Activated naive CD4-positive, alpha-beta T cell treated with anti-CD3 and anti-CD28 coated beads for 36 hours (primary cell): ENCODE data around the gene XBP1. TPM values are rescaled to one million over a fixed set of nuclear protein-coding genes. Genes with fewer than 3 reads are reported as not detected.
"Not testable (repeated sequence)": the region's sequence is repeated elsewhere in the genome, so short reads cannot be mapped to it uniquely, and the experiment has no call there.

ENCODE experiments used
- CTCF ChIA-PET: fragments of 350-600 bp; sonication (Branson Sonifier 250); formaldehyde crosslinking; loops from one replicate; lab custom pipeline; 2021; ENCODE audit warnings: antibody characterized with exemption; lab: Charles Lee
- DNase-seq: peaks from one replicate; pipeline ENCODE4 v3.0.0-alpha.2; 2020
- H3K27ac Mint-ChIP-seq: one replicate; pipeline ENCODE4 v1.8.0; 2021; ENCODE audit warnings: mild to moderate bottlenecking, mixed read lengths
- H3K27me3 Mint-ChIP-seq: one replicate; pipeline ENCODE4 v1.8.0; 2021; ENCODE audit warnings: low read depth, mixed read lengths
- H3K36me3 Mint-ChIP-seq: one replicate; pipeline ENCODE4 v1.8.0; 2021; ENCODE audit warnings: low read depth, mixed read lengths
- H3K4me1 Mint-ChIP-seq: one replicate; pipeline ENCODE4 v1.8.0; 2021; ENCODE audit warnings: low read depth, mixed read lengths
- H3K4me3 Mint-ChIP-seq: one replicate; pipeline ENCODE4 v1.8.0; 2021; ENCODE audit warnings: mild to moderate bottlenecking, moderate library complexity, mixed read lengths
- H3K9me3 Mint-ChIP-seq: one replicate; pipeline ENCODE4 v1.8.0; 2021; ENCODE audit warnings: mixed read lengths
- intact Hi-C: fragments of 100-400 bp; cut with micrococcal nuclease; formaldehyde crosslinking; loops from one replicate; pipeline ENCODE4 v1.15.1; 2023
- total RNA-seq, 2 experiments: library from RNA; stranded (reverse); gene quantifications; one replicate each; pipeline ENCODE4 v1.2.3, GENCODE V29; 2021

XBP1 gene
- total RNA-seq, 2 experiments from 2014 or later = 106 to 108 TPM

GRCh38 chr22:28830441-28830840 lies 30.1 kb upstream of the XBP1 start:
- Mint-ChIP-seq H3K27ac (no peak overlapping the region), H3K27me3 (no peaks in the 10 kb centered on the region), H3K36me3 (peaks cover 5% of the 10 kb centered on the region), H3K4me3 (no peak overlapping the region), H3K4me1 (peaks cover 7% of the 10 kb centered on the region), H3K9me3 (no peaks in the 10 kb centered on the region)
- CTCF ChIA-PET = interaction anchor here (0.6 to 4.7 kb wide), 17 partner anchors 12 to 528 kb away, joined by 3 to 48 read pairs (median 5); no protein-coding TSS in a partner anchor
- intact Hi-C loops = no loop called here
- DNase-seq = no peak

- H3K4me3 Mint-ChIP-seq = no peak overlapping the region
These were observed 29.2 kb upstream of the XBP1 start for GRCh38 chr22:28829358-28830181.

GRCh38 chr22:28826921-28827320 lies 26.6 kb upstream of the XBP1 start:
- intact Hi-C loops = no loop called here
- Mint-ChIP-seq H3K4me3 (no peak overlapping the region), H3K27ac (no peak overlapping the region), H3K36me3 (peaks cover 13% of the 10 kb centered on the region), H3K4me1 (peaks cover 26% of the 10 kb centered on the region), H3K9me3 (no peaks in the 10 kb centered on the region), H3K27me3 (no peaks in the 10 kb centered on the region)
- DNase-seq = no peak
- CTCF ChIA-PET = interaction anchor here (0.6 to 4.7 kb wide), 4 partner anchors 20 to 327 kb away, joined by 3 to 48 read pairs (median 18); no protein-coding TSS in a partner anchor

More at GRCh38 chr22:28829358-28830181, 29.2 kb upstream of the XBP1 start:
- intact Hi-C loops = loop anchor here (1.0 to 2.0 kb wide), 5 partner anchors 27 to 229 kb away; partner anchors contain the start of gene HSCB
- no peak overlapping the region for H3K27ac Mint-ChIP-seq
- DNase-seq = peak; percentile 86
- CTCF ChIA-PET = interaction anchor here (0.6 to 4.7 kb wide), 23 partner anchors 8 to 873 kb away, joined by 3 to 48 read pairs (median 5); partner anchors contain the start of gene XBP1
- peaks cover 8% of the 10 kb centered on the region for H3K36me3 Mint-ChIP-seq
- no peaks in the 10 kb centered on the region for H3K9me3 Mint-ChIP-seq
- H3K4me1 Mint-ChIP-seq = peaks cover 10% of the 10 kb centered on the region
- no peaks in the 10 kb centered on the region for H3K27me3 Mint-ChIP-seq

GRCh38 chr22:28826430-28826829 lies 26.1 kb upstream of the XBP1 start:
- H3K36me3 Mint-ChIP-seq = peaks cover 13% of the 10 kb centered on the region
- DNase-seq, H3K27ac Mint-ChIP-seq, H3K9me3 Mint-ChIP-seq, H3K27me3 Mint-ChIP-seq, H3K4me3 Mint-ChIP-seq, intact Hi-C loops: not testable (repeated sequence)
- CTCF ChIA-PET = interaction anchor here (1.0 to 4.7 kb wide), 2 partner anchors 20 to 36 kb away, joined by 3 to 31 read pairs; no protein-coding TSS in a partner anchor
- H3K4me1 Mint-ChIP-seq = peaks cover 31% of the 10 kb centered on the region

- H3K27ac Mint-ChIP-seq, H3K4me3 Mint-ChIP-seq, H3K9me3 Mint-ChIP-seq, H3K27me3 Mint-ChIP-seq, CTCF ChIA-PET, intact Hi-C loops, DNase-seq: not testable (repeated sequence)
- peaks cover 41% of the 10 kb centered on the region for H3K4me1 Mint-ChIP-seq
- H3K36me3 Mint-ChIP-seq = peaks cover 12% of the 10 kb centered on the region
These were observed 24.1 kb upstream of the XBP1 start for GRCh38 chr22:28824455-28824854.

- Mint-ChIP-seq H3K4me3 (no peak overlapping the region), H3K4me1 (peaks cover 51% of the 10 kb centered on the region), H3K36me3 (peaks cover 12% of the 10 kb centered on the region), H3K9me3 (no peaks in the 10 kb centered on the region), H3K27ac (peak overlapping the region; percentile 74), H3K27me3 (no peaks in the 10 kb centered on the region)
- CTCF ChIA-PET = interaction anchor here (0.8 kb wide), 1 partner anchor 29 kb away, joined by 3 read pairs; no protein-coding TSS in a partner anchor
- DNase-seq = peak; percentile 55
- intact Hi-C loops = no loop called here
These were observed 22.7 kb upstream of the XBP1 start for GRCh38 chr22:28822930-28823551.

- peaks cover 16% of the 10 kb centered on the region for H3K36me3 Mint-ChIP-seq
- H3K27ac Mint-ChIP-seq = no peak overlapping the region
- no peak overlapping the region for H3K4me3 Mint-ChIP-seq
- no peaks in the 10 kb centered on the region for H3K27me3 Mint-ChIP-seq
- intact Hi-C loops = no loop called here
- CTCF ChIA-PET = interaction anchor here (0.8 kb wide), 1 partner anchor 27 kb away, joined by 7 read pairs; no protein-coding TSS in a partner anchor
- DNase-seq = no peak
- H3K9me3 Mint-ChIP-seq = no peaks in the 10 kb centered on the region
- peaks cover 57% of the 10 kb centered on the region for H3K4me1 Mint-ChIP-seq
These were observed 21.1 kb upstream of the XBP1 start for GRCh38 chr22:28821452-28821851.

- Mint-ChIP-seq H3K27ac (no peak overlapping the region), H3K36me3 (peaks cover 16% of the 10 kb centered on the region), H3K27me3 (no peaks in the 10 kb centered on the region), H3K4me1 (peaks cover 57% of the 10 kb centered on the region), H3K9me3 (no peaks in the 10 kb centered on the region), H3K4me3 (no peak overlapping the region)
- no peak for DNase-seq
- CTCF ChIA-PET = interaction anchor here (0.8 kb wide), 1 partner anchor 26 kb away, joined by 7 read pairs; no protein-coding TSS in a partner anchor
- intact Hi-C loops = no loop called here
These were observed 20.5 kb upstream of the XBP1 start for GRCh38 chr22:28820885-28821284.

- intact Hi-C loops = loop anchor here (10.0 kb wide), 2 partner anchors 145 to 375 kb away; partner anchors contain the start of gene TTC28
These were observed 19.1 kb upstream of the XBP1 start for GRCh38 chr22:28819253-28820096.

GRCh38 chr22:28817919-28818859 lies 17.8 kb upstream of the XBP1 start:
- intact Hi-C loops = loop anchor here (10.0 kb wide), 2 partner anchors 143 to 373 kb away; partner anchors contain the start of gene TTC28
- CTCF ChIA-PET = interaction anchor here (1.4 to 3.2 kb wide), 3 partner anchors 11 to 27 kb away, joined by 5 to 34 read pairs (median 10); no protein-coding TSS in a partner anchor
- peak; percentile 54 for DNase-seq

More at GRCh38 chr22:28819253-28820096, 19.1 kb upstream of the XBP1 start:
- Mint-ChIP-seq H3K4me1 (peaks cover 66% of the 10 kb centered on the region), H3K4me3 (no peak overlapping the region), H3K27me3 (no peaks in the 10 kb centered on the region), H3K9me3 (no peaks in the 10 kb centered on the region), H3K27ac (no peak overlapping the region), H3K36me3 (peaks cover 15% of the 10 kb centered on the region)
- no peak for DNase-seq
- CTCF ChIA-PET = interaction anchor here (0.7 to 3.2 kb wide), 4 partner anchors 10 to 106 kb away, joined by 4 to 34 read pairs (median 8); no protein-coding TSS in a partner anchor

More at GRCh38 chr22:28817919-28818859, 17.8 kb upstream of the XBP1 start:
- Mint-ChIP-seq H3K4me1 (peaks cover 70% of the 10 kb centered on the region), H3K27me3 (no peaks in the 10 kb centered on the region), H3K9me3 (no peaks in the 10 kb centered on the region), H3K27ac (peak overlapping the region; percentile 30), H3K36me3 (peaks cover 23% of the 10 kb centered on the region), H3K4me3 (no peak overlapping the region)
